ENCODE data around the gene RAD51D. TPM values are rescaled to one million over a fixed set of nuclear protein-coding genes. Genes with fewer than 3 reads are reported as not detected.

The RAD51D gene
- total RNA-seq, 2 experiments from 2014 or later = 32.1 to 33.6 TPM

DNA sequence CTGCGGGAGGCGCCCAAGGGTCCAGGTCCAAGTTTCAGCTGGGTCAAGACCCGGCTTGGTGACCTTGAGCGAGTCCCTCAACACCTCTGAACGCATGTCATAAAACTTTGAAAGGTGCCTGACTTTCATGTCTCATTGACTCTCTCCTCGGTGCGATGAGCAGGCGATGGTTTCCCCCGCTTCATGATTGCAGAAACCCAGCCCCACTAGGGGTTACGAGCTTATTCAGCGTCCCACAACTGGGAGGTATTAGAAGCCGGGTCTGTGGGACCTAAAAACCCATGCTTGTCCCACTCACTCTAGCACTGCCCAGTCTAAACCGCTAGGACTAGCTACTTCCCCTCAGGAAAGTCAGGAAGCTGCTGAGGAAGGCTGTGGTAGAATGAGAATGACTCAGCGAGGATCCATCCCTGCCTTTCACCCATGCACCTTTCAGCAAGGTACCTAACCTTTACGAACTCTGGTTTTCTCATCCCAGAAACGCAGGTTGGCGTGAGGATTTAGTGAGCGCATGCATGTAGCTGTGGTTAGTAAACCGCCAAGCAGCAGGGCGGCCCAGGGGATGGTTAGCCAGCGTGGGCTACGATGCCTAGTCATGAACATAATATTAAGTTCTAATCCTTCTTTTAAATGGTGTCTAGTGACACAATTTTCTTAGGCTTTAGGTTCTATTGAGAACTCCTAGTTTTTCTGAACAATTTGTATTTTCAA is 29.9 kb downstream of the RAD51D start:
- Mint-ChIP-seq H3K4me3 (peak overlapping the region; percentile 76), H3K9me3 (ENCODE audit: insufficient read depth) (no peaks in the 10 kb centered on the region), H3K27me3 (ENCODE audit: low read depth) (no peaks in the 10 kb centered on the region), H3K27ac (peak overlapping the region; percentile 95), H3K36me3 (ENCODE audit: low read depth) (peaks cover 5% of the 10 kb centered on the region), H3K4me1 (ENCODE audit: low read depth) (peaks cover 45% of the 10 kb centered on the region)
- POLR2A ChIA-PET = interaction anchor here (0.7 to 1.9 kb wide), 15 partner anchors 9 to 128 kb away, joined by 3 to 15 read pairs (median 4); partner anchors contain the start of genes CCT6B, RFFL and ZNF830
- peak; percentile 41 for ATAC-seq
- peak; percentile 63 for DNase-seq
- CTCF ChIA-PET = interaction anchor here (0.7 to 5.9 kb wide), 33 partner anchors 8 to 675 kb away, joined by 3 to 62 read pairs (median 5); partner anchors contain the start of genes LIG3, RAD51D and RFFL

DNA sequence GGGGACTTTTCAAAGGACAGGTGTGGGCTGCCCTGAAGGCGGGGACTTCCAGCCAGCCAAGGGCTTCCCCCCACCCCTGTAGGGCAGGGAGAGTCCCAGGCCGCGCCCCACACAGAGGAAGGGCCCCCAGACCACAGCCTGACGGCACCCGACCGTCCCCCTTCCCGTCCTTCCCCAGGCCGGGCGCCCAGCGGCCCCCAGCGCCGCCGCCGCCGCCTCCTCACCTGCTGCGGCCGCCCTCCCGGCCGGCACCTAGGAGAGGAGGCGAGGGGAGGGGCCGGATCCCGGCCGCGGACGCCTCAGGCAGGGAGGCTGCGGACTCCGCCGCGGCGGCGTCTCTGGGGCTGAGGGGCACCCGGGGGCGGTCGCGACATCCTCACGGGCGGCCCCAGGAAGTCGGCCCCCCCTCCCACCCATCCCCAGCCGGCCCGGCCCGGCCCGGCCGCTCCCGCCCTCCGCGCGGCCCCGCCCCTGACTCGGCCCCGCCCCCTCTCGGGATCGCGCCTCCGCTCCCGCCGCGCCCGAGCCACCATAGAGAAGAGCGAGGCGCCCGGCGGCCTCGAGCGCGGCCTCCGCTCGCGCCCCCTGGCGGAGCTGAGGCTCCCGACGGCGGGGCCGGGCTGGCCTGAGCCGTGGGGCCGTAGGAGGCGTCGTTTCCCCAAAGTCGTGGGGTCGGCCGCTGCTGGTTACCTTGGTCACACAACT is 30.6 kb downstream of the RAD51D start:
- peaks cover 5% of the 10 kb centered on the region for H3K36me3 Mint-ChIP-seq (ENCODE audit: low read depth)
- DNase-seq = peak; percentile 91
- H3K27ac Mint-ChIP-seq = peak overlapping the region; percentile 95
- peak overlapping the region; percentile 88 for H3K4me3 Mint-ChIP-seq
- H3K9me3 Mint-ChIP-seq (ENCODE audit: insufficient read depth) = no peaks in the 10 kb centered on the region
- peaks cover 45% of the 10 kb centered on the region for H3K4me1 Mint-ChIP-seq (ENCODE audit: low read depth)
- H3K27me3 Mint-ChIP-seq (ENCODE audit: low read depth) = no peaks in the 10 kb centered on the region
- ChIA-PET POLR2A (interaction anchor here (0.7 to 1.9 kb wide), 18 partner anchors 9 to 128 kb away, joined by 3 to 15 read pairs (median 4); partner anchors contain the start of genes CCT6B, RFFL and ZNF830), CTCF (interaction anchor here (0.7 to 5.9 kb wide), 33 partner anchors 9 to 547 kb away, joined by 3 to 62 read pairs (median 6); partner anchors contain the start of genes LIG3, RAD51D and RFFL)
- ATAC-seq = peak; percentile 86

- H3K4me1 Mint-ChIP-seq (ENCODE audit: low read depth) = peaks cover 47% of the 10 kb centered on the region
- H3K36me3 Mint-ChIP-seq (ENCODE audit: low read depth) = peaks cover 5% of the 10 kb centered on the region
- ChIA-PET POLR2A (interaction anchor here (0.7 to 1.6 kb wide), 8 partner anchors 9 to 74 kb away, joined by 3 to 10 read pairs (median 4); partner anchors contain the start of gene RFFL), CTCF (interaction anchor here (1.0 to 2.8 kb wide), 9 partner anchors 25 to 107 kb away, joined by 3 to 54 read pairs (median 6); partner anchors contain the start of genes RAD51D and RFFL)
- H3K27ac Mint-ChIP-seq = peak overlapping the region; percentile 86
- ATAC-seq (no peak), DNase-seq (peak; percentile 45)
- H3K4me3 Mint-ChIP-seq = peak overlapping the region; percentile 88
- no peaks in the 10 kb centered on the region for H3K9me3 Mint-ChIP-seq (ENCODE audit: insufficient read depth)
- H3K27me3 Mint-ChIP-seq (ENCODE audit: low read depth) = no peaks in the 10 kb centered on the region
Observed at GRCh38 chr17:35088356-35088880, 31.2 kb downstream of the RAD51D start.

DNA sequence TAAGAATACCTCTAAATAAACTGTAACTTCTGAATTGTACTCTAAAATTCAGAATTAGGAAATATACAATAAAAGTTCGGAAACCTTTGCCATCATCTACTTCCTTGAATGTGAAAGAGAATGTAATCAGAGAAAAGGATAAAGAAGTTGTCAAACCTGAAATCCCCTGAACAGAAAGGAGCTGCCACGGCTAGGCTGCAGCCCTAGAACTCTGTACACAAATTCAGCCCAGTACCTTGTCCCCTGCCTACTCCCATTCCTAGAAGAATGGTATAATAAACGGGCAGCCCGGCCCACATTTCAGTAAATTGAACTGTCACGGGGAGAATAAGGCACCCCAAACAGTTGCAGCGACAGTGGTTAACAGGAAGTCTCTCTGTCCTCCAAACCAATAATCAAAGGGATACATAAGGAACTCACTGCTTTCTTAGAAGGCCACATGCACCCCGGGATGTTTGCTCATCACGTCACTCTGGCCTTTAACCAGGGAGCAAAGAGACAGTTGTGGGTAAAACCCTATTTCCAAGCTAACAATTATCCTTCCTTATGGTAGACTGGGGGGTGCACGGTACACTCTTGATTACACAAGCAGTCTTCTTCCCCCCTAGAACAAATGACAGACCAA is 31.8 kb downstream of the RAD51D start:
- peak overlapping the region; percentile 88 for H3K4me3 Mint-ChIP-seq
- no peaks in the 10 kb centered on the region for H3K27me3 Mint-ChIP-seq (ENCODE audit: low read depth)
- peak overlapping the region; percentile 86 for H3K27ac Mint-ChIP-seq
- no peak for ATAC-seq
- H3K36me3 Mint-ChIP-seq (ENCODE audit: low read depth) = peaks cover 5% of the 10 kb centered on the region
- DNase-seq = peak; percentile 51
- POLR2A ChIA-PET = interaction anchor here (0.6 to 1.6 kb wide), 10 partner anchors 8 to 74 kb away, joined by 3 to 10 read pairs (median 4); partner anchors contain the start of gene RFFL
- H3K4me1 Mint-ChIP-seq (ENCODE audit: low read depth) = peaks cover 52% of the 10 kb centered on the region
- CTCF ChIA-PET = interaction anchor here (0.6 to 2.8 kb wide), 11 partner anchors 24 to 770 kb away, joined by 3 to 54 read pairs (median 4); partner anchors contain the start of genes RAD51D and RFFL
- H3K9me3 Mint-ChIP-seq (ENCODE audit: insufficient read depth) = no peaks in the 10 kb centered on the region

- H3K27me3 Mint-ChIP-seq (ENCODE audit: low read depth) = no peaks in the 10 kb centered on the region
- H3K4me3 Mint-ChIP-seq = peak overlapping the region; percentile 88
- H3K9me3 Mint-ChIP-seq (ENCODE audit: insufficient read depth) = no peaks in the 10 kb centered on the region
- peaks cover 60% of the 10 kb centered on the region for H3K4me1 Mint-ChIP-seq (ENCODE audit: low read depth)
- no peak for DNase-seq
- no peak for ATAC-seq
- H3K27ac Mint-ChIP-seq = peak overlapping the region; percentile 86
- ChIA-PET CTCF (interaction anchor here (0.6 to 3.2 kb wide), 12 partner anchors 23 to 770 kb away, joined by 3 to 12 read pairs (median 4); partner anchors contain the start of gene RFFL), POLR2A (interaction anchor here (0.6 to 2.3 kb wide), 8 partner anchors 7 to 64 kb away, joined by 3 to 11 read pairs (median 4); partner anchors contain the start of gene RFFL)
- H3K36me3 Mint-ChIP-seq (ENCODE audit: low read depth) = peaks cover 5% of the 10 kb centered on the region
Observed at GRCh38 chr17:35086931-35087573, 32.6 kb downstream of the RAD51D start.

DNA sequence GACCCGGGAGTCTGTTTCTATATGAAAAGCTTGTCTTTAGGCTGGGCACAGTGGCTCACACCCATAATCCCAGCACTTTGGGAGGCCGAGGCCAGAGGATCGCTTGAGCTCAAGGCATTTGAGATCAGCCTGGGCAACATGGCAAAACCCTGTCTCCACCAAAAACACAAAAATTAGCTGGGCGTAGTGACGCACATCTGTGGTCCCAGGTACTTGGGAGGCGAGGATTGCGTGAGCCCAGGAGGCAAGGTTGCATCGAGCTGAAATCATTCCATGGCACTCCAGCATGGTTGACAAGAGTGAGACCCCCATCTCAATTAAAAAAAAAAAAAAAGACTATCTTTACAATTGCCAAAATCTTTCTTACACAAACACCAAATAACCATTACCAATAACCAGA is 33.5 kb downstream of the RAD51D start:
- ATAC-seq (no peak), DNase-seq (no peak)
- POLR2A ChIA-PET = interaction anchor here (0.6 to 2.3 kb wide), 3 partner anchors 22 to 40 kb away, joined by 3 to 11 read pairs (median 6); partner anchors contain the start of gene RFFL
- peaks cover 67% of the 10 kb centered on the region for H3K4me1 Mint-ChIP-seq (ENCODE audit: low read depth)
- no peaks in the 10 kb centered on the region for H3K9me3 Mint-ChIP-seq (ENCODE audit: insufficient read depth)
- no peak overlapping the region for H3K27ac Mint-ChIP-seq
- peaks cover 6% of the 10 kb centered on the region for H3K36me3 Mint-ChIP-seq (ENCODE audit: low read depth)
- H3K27me3 Mint-ChIP-seq (ENCODE audit: low read depth) = no peaks in the 10 kb centered on the region
- CTCF ChIA-PET = interaction anchor here (0.7 to 3.2 kb wide), 7 partner anchors 13 to 93 kb away, joined by 3 to 11 read pairs (median 4); no protein-coding TSS in a partner anchor
- no peak overlapping the region for H3K4me3 Mint-ChIP-seq

- H3K9me3 Mint-ChIP-seq (ENCODE audit: insufficient read depth) = no peaks in the 10 kb centered on the region
- DNase-seq = no peak
- H3K27me3 Mint-ChIP-seq (ENCODE audit: low read depth) = no peaks in the 10 kb centered on the region
- peaks cover 9% of the 10 kb centered on the region for H3K36me3 Mint-ChIP-seq (ENCODE audit: low read depth)
- H3K4me1 Mint-ChIP-seq (ENCODE audit: low read depth) = peaks cover 71% of the 10 kb centered on the region
- H3K4me3 Mint-ChIP-seq = no peak overlapping the region
- CTCF ChIA-PET = interaction anchor here (0.8 to 3.2 kb wide), 7 partner anchors 12 to 86 kb away, joined by 3 to 11 read pairs (median 4); partner anchors contain the start of gene RFFL
- POLR2A ChIA-PET = interaction anchor here (0.6 to 2.3 kb wide), 3 partner anchors 21 to 96 kb away, joined by 3 to 11 read pairs (median 6); partner anchors contain the start of gene RFFL
- no peak for ATAC-seq
- no peak overlapping the region for H3K27ac Mint-ChIP-seq
Observed at GRCh38 chr17:35084987-35085386, 34.7 kb downstream of the RAD51D start.

DNA sequence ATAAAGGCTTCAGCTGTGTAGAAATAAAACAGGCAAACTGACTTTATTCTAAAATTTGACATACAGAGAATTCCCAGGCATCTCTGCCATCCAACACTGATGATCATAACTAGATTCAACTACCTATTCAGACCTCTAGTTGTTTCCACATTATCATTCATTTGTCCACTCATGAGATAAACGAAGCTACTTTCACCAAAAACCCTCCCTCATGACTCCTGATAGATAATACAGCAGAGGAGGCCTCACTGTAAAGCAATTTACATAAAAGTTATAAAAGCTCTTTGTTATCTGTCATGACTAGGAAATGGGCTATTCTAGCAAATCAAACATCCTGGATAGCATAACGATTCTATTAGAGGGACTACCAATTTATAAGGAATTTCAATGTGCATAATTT is 36.6 kb downstream of the RAD51D start:
- POLR2A ChIA-PET = interaction anchor here (0.6 to 4.0 kb wide), 3 partner anchors 19 to 160 kb away, joined by 3 to 20 read pairs (median 3); partner anchors contain the start of genes RFFL and SLFN5
- Mint-ChIP-seq H3K36me3 (ENCODE audit: low read depth) (peaks cover 16% of the 10 kb centered on the region), H3K4me1 (ENCODE audit: low read depth) (peaks cover 69% of the 10 kb centered on the region), H3K4me3 (no peak overlapping the region), H3K27me3 (ENCODE audit: low read depth) (no peaks in the 10 kb centered on the region), H3K27ac (no peak overlapping the region), H3K9me3 (ENCODE audit: insufficient read depth) (no peaks in the 10 kb centered on the region)
- ATAC-seq = no peak
- CTCF ChIA-PET = interaction anchor here (0.9 to 4.7 kb wide), 7 partner anchors 10 to 102 kb away, joined by 4 to 30 read pairs (median 6); partner anchors contain the start of genes RAD51D and RFFL
- no peak for DNase-seq

DNA sequence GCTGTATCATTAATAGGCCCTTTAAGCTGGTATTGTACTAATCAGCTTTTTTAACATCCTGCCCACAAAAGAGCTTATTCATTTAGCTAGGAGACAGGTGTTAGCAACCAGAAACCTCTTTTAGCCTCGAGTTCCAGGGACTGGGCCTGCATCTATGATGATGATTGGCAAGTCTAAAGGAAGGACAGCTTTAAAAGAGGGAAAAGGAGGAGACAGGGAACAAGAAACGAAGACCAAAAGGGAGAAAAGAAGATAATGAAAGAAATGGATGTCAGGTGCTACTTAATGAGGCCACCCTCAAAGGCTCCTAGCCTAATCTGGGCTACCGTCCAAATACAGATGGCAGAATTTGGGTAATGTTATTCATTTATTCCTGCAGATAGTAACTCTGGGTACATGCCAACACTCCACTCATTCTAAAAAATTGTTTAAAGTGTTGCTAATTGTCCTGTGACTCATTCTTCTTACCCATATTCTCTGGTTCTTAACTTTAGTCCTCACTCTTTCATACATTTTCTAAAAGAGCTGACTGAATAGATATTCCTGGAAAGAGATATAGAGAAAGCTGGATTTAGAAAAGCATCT is 37.5 kb downstream of the RAD51D start:
- POLR2A ChIA-PET = interaction anchor here (0.9 to 4.0 kb wide), 4 partner anchors 18 to 161 kb away, joined by 3 to 20 read pairs (median 4); partner anchors contain the start of genes RFFL and SLFN5
- Mint-ChIP-seq H3K36me3 (ENCODE audit: low read depth) (peaks cover 18% of the 10 kb centered on the region), H3K4me1 (ENCODE audit: low read depth) (peaks cover 63% of the 10 kb centered on the region), H3K4me3 (peak overlapping the region; percentile 53), H3K27me3 (ENCODE audit: low read depth) (no peaks in the 10 kb centered on the region), H3K27ac (peak overlapping the region; percentile 84), H3K9me3 (ENCODE audit: insufficient read depth) (no peaks in the 10 kb centered on the region)
- ATAC-seq (no peak), DNase-seq (no peak)
- CTCF ChIA-PET = interaction anchor here (0.9 to 4.7 kb wide), 9 partner anchors 9 to 101 kb away, joined by 3 to 30 read pairs (median 4); partner anchors contain the start of genes RAD51D and RFFL

GRCh38 chr17:35081638-35082037 is 38.0 kb downstream of the RAD51D start:
- H3K36me3 Mint-ChIP-seq (ENCODE audit: low read depth) = peaks cover 20% of the 10 kb centered on the region
- H3K4me3 Mint-ChIP-seq = no peak overlapping the region
- ChIA-PET POLR2A (interaction anchor here (0.9 to 4.0 kb wide), 3 partner anchors 18 to 59 kb away, joined by 3 to 20 read pairs (median 4); partner anchors contain the start of gene RFFL), CTCF (interaction anchor here (0.8 to 4.7 kb wide), 9 partner anchors 9 to 82 kb away, joined by 3 to 30 read pairs (median 6); partner anchors contain the start of genes RAD51D and RFFL)
- H3K4me1 Mint-ChIP-seq (ENCODE audit: low read depth) = peaks cover 61% of the 10 kb centered on the region
- ATAC-seq (no peak), DNase-seq (no peak)
- no peaks in the 10 kb centered on the region for H3K27me3 Mint-ChIP-seq (ENCODE audit: low read depth)
- no peak overlapping the region for H3K27ac Mint-ChIP-seq
- H3K9me3 Mint-ChIP-seq (ENCODE audit: insufficient read depth) = no peaks in the 10 kb centered on the region
